HCEC 1CT (cell line): Measurements from ENCODE around the gene NNAT.

Experiments
- DNase-seq: peaks from one replicate; pipeline ENCODE4 v3.0.0-alpha.2; 2017

NNAT gene

DNA sequence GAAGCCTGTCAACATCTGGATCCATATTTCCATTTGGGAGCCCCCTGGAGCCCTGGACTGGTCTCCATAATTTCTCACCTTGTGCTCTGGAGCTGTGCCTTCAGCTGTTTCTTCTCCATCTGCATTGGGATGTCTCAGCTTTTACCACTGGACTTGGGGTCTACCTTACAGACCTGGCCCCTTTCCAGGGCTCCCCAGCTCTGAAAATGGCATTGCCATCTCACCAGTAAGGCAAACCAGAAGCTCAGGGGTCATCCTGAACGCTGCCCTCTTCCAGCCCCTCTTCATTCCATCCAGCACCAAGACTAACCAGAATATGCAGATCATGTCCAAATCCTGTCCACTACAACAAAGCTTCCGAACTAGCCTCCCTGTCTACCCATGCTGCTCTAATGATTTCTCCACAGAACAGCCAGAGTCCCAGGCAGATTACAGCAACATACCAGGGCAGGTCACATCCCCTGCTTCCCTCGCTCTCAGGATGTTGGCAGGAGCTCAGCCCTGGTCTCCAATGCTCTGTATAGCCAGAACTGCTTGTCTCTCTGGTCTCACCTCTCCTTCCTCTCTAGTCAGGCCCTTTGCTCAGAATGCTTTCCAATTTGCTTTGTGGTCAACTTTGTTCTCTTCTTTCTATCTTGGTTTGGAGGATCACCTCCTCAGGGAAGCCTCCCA, 17.7 kb upstream of the NNAT start:
- DNase-seq, result no peak

DNA sequence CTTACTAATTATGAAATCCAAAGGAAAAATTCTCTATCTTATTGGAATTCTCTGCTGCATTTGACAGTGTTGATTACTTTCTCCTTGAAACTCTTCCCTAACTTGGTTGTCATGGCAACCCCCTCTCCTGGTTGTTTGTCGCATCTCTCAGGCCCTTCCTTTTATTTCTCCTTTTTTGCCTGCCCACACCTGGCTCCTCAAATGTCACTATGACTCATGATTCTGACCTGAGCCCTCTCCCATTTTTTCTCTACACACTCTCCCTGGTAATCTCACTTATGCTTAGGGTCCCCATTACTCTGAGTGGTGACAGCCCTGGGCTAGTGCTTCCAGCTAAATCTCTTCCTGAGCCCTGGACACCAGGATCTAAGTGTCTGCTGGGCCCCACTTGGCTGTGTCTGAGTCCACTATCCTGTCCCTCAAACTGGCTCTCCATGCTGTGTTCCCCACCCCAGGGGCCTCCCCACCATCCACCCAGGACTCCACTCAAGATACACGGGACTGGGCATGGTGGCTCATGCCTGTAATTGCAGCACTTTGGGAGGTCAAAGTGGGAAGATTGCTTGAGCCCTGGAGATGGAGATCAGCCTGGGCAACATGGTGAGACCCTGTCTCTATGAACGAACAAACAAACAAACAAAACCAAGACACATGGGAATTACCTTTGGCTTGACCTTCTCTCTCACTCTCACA, 16.5 kb upstream of the NNAT start:
- no peak for DNase-seq

DNA sequence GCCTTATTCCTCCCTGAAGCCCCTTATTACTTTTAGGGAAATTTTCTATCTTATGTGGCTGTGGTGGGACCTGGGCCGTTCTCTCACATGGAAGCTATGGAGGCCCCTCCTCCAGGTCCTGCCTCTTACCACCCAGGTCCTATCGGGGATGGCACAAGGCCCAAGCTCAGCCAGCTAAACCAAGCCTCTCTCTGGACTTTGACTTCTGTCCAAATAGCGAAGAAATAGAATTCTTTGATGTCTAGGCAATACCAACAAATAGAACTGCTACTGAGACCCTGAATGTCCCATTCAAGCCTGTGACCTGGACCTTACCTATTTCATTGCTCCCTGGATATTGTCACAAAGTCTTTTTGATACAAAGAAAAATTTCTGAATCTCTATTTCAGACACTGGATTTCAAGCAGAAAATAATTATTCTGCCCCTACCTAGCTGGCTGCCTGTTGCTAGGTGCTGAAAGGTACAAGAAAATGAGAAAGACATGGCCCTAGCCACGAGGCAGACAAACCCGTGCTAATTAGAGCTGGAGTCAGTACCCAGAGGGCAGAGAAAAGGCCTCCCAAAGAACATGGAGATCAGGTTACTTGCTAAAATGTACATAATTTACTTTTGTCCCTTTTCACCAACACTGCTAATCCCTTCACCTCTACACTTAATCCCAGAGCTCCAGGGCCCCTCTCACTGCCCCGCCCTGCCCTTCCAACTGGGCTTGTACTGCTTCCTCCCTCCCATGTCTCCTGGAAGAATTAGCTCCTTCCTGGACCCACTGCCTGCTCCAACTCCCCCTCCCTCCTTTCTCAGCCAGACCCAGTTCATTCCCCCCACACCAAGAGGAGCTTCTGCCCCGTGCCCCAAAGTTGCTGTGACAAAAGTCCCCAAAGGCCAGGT, 15.5 kb upstream of the NNAT start:
- DNase-seq, result no peak

DNA sequence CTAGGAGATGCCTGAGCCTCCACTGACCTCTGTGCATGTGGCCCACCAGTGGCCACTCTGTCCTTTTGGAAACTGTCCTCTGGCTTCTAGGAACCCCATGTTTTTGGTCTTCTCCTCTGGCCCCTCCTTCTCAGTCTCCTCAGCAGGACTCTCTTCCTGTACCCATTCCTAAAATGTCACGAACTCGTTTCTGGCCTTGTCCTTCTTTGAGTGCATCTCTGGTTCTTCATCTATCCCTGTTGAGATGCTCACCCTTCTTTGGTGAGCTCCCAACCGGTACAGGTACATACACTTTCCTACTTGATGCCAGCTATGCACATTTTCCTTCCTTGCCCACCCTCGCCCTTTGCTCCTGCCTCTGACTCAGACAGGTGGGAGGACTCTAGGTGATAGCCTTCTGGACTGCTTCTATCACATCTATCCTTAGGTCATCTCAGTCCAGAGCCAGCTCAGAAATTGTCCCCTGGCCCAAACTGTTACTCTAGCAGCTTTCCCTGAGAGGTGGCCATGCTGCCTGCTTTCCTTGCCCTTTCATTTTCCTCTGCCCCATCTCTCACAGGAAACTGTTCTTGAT, 14.8 kb upstream of the NNAT start:
- DNase-seq, result no peak

GRCh38 chr20:37510226-37510625, 10.8 kb upstream of the NNAT start:
- no peak for DNase-seq

DNA sequence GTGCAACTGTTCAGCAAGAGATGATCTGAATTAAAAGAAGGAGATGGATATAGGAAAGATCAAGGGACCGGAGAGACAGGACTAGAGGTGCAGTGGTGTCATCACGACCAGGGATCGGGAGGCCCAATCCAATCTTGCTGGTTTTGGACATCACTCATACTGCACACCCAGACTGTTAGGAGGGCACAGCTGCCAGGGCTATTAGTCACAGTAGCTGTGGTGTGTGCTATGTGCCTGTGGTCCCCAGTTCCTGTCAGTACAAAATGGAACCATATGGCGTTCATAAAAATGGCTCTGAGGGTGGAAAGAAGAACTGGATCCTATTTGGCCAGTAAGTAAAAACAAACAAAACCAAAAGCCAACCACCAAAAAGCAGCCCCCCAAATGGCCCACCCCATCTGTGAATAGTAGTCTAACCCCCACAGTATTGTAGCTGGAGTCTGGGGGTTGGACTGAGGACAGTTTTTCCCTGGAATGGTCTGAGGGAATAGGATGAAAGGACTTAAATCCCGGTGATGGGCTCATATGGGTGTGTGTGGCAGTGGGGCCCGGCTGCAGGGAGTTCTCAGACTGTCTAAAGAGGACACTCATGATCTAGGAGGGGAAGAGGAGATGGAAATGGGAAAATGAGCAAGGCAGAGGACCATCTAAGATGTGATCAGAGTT, 9.3 kb upstream of the NNAT start:
- peak; percentile 76 for DNase-seq

GRCh38 chr20:37513779-37514359, 7.2 kb upstream of the NNAT start:
- DNase-seq, result no peak

GRCh38 chr20:37515876-37516275, 5.2 kb upstream of the NNAT start:
- DNase-seq, result no peak

DNA sequence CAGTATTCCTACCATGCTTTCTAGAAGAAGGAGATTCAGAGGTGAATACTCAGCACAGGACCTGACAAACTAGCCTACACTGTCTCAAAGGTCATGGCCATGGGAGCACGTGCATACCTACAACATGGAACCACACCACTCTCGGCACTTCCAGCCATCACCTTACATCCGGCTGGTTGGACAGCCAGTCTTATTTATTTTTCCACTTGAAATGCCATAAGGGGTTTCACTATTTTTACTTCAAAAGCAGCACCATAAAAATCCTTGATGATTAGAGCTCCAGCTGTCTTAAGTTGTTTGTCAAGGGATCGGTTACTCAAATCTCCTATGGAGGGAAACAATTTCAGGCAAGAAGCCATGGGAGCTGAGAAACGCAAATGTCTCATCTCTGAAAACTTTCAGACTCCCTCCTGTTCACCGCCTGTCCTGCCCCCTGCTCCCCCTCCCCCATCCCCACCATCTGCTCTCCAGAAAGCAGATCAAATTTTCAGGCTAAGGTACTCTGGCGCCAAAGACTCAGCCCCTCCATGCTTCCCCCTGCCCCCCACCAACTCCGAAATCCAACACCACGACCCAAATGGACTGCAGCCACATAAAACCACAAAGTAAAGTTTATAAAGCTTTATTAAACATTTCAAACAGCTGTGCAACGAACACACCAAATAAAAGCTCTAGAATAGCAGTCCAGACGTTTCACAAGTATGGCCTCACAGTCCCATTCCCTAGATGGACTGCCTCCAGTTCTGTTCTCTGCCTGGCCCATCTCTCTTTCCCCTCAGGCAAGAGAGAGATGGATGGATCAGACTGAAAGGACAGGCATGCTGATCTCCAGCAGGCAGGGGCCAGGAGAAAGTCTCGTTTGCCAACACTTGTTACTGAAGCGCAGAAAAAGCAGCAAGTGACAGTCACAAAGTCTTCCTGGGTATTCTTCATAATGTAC, 4.0 kb upstream of the NNAT start:
- DNase-seq, result peak; percentile 76

GRCh38 chr20:37518059-37518458, 3.0 kb upstream of the NNAT start:
- no peak for DNase-seq

GRCh38 chr20:37518606-37519507, 2.2 kb upstream of the NNAT start:
- no peak for DNase-seq

DNA sequence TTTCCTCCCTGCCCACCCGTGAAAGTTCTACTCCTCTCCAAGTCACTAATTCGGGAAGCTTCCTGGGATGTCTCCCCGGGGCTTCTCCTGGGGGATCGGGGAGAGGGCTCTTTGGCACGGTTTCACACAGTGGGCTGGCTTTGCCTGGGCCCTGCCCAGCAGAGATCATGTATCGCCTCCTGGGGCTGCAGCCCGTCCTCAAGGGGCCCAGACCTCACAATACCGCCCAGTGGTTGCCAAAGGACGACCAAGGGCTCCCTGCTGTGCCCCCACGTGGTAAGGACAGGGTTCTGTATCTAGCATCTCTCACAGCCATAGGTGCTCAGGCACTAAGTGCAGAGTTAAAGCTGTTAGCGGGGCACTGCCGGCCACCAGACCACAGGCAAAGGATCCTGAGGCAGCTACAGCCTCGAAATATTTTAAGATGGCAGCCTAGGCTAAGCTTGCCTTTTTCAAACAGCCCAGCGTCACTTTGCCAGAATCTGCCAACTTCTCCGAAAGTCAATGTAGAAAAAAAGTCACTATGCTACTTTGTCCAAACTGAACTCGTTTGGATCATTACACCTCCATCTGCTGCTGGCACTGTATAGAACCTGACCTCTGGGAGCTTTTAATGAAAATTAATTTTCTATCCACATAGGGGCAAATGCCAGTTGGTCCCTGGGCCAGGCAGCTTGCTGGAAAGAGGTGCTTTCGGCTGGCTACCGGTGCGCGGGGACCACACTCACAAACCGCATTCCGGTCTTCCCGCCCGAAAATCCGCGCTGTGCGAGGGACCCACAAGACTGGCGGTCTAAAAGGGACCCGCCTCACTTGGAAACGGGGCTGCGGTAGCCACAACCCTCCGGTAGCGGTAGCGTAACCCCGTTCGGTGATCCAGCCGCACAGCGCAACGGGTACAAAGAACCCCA, 1.3 kb upstream of the NNAT start:
- no peak for DNase-seq

DNA sequence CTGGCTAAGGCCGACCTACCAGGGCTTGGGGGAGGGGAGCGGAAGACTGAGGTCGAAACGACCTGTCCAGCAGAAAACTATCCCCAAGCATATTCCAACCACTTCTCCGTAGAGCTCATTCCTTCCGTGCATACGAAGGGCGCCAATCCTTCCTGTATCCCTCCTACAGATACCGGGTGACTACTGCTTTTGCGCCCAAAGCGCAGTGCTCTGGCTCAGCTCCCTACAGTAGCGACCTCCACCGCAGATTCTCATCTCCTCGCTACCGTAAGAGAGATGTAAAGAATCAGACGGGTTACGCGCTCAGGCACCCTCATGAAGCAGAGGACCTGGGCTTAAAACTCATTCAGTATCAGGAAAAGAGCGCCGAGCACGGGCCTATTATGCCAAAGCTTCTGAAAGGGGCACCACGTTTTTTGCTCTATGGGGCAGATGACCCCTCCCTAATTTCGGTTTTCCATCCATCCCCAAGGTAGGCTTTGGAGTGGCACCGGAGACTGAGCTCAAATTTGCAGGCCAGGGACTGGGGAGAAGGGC, 563 bp upstream of the NNAT start:
- no peak for DNase-seq

GRCh38 chr20:37522260-37523011, 1.4 kb downstream of the NNAT start:
- no peak for DNase-seq

GRCh38 chr20:37523012-37523391, 2.0 kb downstream of the NNAT start:
- DNase-seq, result no peak

- no peak for DNase-seq
These were observed 3.1 kb downstream of the NNAT start for GRCh38 chr20:37523911-37524700.
